Hippocampal formation (tissue), 2 donors: ENCODE measurements around the gene ALPL.
"Not testable (repeated sequence)": the region's sequence is repeated elsewhere in the genome, so short reads cannot be mapped to it uniquely, and the experiment has no call there.

Experiments used
- DNase-seq, 2 donors: peaks; one replicate each; lab custom pipeline; 2025; lab: John Stamatoyannopoulos, UW

ALPL gene

DNA sequence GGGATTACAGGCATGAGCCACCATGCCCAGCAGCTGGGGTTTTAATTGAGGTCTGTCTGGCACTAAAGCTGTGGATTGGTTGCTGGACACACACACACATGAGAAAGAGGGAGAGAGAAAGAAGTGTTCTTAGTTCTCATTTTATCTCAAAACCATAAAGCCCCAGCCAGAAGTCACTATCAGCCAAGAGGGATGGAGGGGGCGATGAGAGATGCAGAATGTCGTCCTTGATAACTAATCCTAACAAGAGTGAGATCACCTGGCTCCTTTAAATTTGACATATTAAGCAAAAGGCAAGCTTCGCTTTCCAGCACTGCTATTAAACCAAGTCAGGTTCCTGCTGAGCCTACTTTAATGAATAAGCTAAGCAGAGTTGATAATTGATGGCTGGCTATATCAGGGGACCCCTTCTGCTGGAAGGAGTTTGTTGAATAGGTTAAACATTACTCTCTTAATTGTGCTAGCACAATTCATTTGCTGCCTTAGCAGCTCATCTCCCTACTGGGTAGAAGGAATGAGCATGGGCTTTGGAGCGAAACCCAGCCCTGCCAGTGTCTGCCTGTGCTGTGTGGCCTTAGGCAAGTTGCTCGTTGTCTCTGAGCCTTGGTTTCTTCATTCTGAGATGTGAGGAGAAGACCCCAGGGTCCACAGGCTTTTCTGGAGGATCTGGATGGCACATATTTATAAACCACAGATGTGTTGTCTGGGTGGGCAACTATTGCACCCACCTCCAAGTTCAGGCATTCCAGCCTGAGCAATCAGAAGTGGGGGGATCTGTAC, 50.8 kb downstream of the ALPL start:
- DNase-seq, result no peak

DNA sequence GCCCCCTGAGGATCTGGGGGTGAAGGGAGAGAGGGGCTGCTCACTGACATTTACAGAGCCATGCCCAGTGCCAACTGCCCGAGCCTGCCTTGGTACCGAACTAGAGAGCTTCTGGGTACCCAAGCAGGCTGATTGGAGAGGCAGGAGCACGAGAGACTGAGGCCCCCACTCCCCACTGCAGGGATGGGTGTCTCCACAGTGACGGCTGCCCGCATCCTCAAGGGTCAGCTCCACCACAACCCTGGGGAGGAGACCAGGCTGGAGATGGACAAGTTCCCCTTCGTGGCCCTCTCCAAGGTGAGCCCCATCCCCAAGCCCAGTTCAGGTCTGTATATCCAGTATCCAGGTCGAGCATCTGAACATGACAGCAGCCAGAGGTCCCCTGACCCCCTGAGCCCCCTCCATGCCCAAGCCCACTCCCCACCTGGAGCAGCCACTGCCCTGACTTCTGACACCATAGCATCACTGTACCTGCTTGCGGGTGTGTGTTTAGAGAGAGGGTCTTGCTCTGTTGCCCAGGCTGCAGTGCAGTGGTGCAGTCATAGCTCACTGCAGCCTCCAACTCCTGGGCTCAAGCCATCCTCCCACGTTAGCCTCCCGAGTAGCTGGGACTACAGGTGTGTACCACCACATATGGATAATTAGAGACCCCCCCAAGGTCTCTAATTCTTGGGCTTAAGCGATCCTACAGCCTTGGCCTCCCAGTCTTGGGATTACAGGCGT, 51.9 kb downstream of the ALPL start:
- no peak for DNase-seq

DNA sequence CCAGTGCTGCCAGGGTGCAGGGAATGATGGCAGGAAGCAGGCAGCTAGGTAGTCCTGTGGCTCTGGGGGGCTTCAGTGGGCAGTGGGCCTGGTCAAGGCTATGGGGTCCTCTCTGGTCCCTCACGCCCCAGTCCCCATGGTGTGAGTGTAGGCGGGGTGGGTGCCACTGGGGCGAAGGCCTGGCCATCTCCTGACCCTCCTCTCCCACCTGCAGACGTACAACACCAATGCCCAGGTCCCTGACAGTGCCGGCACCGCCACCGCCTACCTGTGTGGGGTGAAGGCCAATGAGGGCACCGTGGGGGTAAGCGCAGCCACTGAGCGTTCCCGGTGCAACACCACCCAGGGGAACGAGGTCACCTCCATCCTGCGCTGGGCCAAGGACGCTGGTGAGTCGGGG, 53.7 kb downstream of the ALPL start:
- no peak for DNase-seq

DNA sequence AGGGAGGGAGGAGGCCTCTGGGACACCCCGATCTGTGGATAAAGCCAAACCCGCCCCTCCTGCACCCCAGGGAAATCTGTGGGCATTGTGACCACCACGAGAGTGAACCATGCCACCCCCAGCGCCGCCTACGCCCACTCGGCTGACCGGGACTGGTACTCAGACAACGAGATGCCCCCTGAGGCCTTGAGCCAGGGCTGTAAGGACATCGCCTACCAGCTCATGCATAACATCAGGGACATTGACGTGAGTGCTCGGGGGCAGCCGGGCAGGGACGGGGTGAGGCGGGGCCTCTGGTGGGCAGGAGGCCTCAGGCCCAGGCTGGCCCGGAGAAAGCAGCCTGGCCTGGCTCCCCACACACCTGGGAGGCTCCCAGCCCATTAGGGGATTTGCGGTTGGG, 54.7 kb downstream of the ALPL start:
- no peak for DNase-seq

DNA sequence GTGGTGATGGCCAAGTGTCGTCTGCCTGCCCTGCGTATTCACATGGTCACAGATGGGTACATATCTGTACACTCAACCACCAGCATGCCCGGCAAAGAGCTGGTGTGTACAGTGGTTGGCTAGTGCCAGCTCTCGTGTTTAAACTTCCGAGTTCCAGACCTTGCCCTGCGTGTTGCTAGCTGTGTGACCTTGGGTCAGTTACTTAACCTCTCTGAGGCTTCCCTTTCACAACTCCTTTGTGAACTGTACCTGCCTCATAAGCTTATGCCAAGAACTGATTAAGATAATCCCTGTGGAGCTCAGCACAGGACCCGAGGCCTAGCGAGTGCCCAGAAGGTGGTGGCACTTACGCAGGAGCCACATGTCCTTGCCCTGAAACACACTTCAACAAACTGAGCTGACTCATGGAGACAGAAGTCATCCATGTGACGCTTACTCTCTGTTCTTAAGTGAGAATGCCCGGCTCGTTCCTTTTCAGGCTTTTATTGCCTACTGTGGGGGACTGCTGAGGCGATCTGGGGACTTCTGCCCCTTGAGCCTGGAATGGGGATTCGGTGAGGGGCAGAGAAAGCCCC, 55.4 kb downstream of the ALPL start:
- DNase-seq, result no peak

DNA sequence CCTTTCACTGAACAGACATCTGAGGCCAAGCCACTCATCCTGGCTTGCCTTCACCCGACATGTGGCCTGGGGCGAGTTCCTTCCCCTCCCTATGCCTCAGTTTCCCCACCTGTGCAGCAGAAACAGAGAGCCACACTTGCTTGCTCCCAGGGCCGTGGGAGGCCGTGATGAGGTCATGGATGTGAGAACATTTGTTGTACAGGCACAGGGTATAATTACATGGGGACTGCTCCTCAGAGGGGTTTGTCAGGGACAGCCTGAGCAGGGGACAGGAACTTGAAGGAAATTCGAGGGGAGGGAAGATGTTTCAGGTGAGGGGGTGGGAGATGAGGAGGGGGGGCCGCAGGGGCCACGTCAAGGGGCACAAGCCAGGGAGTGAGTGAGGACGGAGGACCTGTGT, 56.1 kb downstream of the ALPL start:
- DNase-seq, result no peak

DNA sequence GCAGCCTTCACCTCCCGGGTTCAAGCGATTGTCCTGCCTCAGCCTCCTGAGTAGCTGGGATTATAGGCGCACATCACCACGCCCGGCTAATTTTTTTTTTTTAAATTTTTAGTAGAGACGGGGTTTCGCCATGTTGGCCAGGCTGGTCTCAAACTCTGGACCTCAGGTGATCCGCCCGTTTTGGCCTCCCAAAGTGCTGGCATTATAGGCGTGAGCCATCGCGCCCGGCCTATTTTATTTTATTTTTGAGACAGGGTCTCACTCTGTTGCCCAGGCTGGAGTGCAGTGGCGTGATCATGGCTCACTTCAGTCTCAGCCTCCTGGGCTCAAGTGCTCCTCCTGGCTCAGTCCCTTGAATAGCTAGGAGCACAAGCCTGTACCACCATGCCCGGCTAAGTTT, 57.1 kb downstream of the ALPL start:
- not testable (repeated sequence) for DNase-seq

DNA sequence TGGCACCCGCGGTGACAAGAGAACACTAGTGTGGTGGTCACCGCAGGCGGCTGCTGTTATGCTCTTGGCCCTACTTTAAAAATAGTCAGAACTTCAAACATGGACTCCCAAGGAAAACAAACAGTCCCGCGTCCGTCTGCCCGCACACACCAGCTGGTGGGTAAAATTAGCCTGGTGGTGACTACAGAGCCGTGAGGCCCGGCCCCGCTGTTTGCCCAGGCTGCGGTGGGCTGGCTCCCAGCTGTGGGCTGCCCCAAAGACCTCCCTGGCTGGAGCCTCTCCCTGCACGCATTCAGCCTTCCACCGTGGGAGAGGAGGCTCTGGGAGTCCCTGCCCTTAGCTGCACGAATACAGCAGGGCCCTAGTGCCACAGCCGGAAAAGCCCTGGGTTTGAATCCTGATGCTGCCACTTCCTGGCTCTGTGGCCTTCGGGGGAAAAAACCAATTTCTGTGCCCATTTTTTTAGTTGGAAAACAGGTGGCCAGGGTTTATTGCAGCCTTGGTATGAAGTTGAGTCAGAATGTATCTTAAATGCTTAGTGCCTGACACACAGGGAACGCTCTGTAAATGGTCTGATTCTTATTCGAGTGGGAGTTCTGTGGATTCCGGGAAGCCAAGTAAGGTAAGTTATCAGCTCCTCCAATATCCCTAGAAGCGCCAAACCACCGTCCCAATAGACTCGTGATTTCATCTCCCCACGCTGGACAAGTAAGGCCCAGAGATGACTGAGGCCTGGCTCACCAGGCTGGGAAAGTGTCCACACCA, 58.2 kb downstream of the ALPL start:
- DNase-seq, result no peak

DNA sequence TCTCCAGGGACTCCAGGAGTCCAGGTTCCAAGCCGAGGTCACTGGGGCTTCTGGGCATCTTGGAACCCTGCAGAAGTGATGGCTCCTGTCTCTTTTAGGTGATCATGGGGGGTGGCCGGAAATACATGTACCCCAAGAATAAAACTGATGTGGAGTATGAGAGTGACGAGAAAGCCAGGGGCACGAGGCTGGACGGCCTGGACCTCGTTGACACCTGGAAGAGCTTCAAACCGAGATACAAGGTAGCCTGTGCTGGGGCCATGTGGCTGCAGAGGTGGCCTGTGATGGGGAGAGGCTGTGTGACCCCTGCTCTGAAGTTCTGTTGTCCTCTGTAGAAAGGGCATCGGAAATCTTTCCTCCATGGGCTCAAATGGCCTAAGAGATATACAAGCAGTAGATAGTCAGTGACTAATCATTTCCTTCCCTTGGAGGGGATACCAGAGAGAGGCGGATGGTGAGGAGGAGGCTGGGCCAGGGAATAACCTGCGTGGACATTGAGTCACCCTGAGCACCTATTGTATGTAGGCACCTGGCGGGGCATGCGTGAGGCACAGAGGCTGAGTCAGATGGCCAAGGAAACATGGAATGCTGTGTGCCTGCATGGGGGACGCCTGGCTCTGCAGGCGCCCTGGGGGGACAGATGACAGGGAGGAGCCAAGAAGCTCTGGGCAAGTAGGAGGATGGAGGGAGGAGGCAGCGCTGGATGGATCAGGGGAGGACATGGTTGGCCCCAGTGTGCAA, 59.0 kb downstream of the ALPL start:
- DNase-seq, result no peak

DNA sequence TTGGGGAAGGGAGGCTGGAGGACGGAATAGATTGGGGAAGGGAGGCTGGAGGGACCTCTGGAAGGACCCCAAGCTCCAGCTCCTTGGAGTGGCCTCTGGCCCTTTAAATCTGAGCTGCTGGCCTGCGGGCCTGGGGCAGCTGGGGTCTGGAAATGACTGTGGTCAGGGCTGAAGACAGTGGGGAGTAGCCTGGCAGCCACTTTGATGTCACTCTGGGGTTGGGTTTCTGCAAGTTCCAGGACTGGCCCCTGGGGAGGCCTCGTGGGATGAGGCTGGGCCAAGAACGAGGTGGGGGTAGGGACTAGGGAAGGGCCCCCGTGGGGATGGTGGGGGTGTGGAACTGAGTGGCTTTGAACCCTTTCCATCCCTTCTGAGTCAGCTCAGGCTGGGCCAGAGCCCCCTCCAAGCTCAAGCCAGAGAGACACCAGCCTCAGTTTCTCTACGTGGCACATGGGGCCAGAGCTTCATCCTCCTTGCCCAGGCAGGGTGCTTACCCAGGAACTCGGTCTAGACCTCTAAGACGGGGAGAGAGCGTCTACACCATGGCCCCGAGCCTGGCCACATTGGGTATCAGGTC, 59.7 kb downstream of the ALPL start:
- no peak for DNase-seq

DNA sequence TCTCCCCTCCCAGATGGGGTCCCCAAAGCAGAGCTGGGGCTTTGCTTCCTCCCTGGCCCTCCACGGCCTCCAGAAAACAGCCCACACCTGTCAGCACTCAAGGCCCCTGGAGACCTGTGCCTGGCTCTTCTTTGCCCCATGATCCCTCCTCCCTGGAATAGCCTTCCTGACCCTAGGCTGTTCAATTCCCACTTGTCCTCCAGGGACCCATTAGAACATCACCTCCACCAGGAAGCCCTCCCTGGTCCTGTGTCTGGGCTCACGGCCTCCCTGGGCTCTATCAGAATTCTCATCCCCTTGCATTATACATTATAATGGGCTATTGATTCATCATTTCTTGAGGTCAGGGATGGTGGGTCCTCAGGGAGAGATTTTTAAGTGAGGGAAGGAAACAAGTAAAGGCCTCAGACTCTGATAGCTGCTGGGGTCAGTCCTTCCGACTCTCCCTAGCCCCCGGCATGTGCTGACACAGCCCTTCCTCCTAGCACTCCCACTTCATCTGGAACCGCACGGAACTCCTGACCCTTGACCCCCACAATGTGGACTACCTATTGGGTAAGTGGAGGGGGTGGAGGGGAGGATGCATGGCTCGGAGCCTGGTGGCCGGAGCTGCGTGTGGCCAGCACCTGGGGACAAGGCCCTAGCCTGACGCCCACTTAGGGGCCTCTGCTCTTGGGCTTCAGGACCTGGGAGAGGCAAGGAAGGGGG, 60.8 kb downstream of the ALPL start:
- no peak for DNase-seq

DNA sequence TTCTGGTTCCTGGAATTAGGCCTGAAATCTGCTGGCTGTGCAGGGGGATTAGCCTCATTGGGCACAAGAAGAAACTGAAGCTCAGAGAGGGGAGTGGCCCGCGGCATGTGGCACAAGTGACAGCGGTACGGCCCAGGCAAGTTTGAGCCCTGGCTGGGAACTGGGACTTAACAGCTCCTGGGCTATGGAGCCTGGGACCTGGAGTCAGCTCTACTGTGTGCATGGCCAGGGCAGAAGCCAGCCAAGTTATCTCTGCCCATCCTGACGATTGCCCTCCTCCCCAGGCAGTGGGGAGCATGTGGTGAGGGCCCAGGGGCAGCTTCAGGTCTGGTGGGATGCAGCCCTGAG, 61.3 kb downstream of the ALPL start:
- no peak for DNase-seq

DNA sequence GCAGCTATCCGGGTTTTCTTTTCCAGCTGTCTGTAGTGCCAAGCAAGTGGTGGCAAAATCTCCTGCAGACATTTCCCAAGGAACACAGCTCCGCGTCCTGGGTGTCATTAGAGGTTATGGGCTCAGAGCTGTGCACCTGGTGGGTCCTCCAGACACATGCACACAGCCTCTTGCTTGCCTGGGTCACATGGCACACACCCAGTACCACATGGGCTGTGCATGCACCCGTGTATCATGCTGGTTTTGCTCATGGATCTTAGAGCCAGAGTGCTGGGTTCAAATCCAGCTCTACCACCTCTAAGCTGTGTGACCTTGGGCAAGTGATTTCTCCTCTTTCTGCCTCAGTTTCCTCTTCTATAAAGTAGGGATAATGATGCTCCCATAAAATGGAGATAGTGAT, 61.7 kb downstream of the ALPL start:
- no peak for DNase-seq

DNA sequence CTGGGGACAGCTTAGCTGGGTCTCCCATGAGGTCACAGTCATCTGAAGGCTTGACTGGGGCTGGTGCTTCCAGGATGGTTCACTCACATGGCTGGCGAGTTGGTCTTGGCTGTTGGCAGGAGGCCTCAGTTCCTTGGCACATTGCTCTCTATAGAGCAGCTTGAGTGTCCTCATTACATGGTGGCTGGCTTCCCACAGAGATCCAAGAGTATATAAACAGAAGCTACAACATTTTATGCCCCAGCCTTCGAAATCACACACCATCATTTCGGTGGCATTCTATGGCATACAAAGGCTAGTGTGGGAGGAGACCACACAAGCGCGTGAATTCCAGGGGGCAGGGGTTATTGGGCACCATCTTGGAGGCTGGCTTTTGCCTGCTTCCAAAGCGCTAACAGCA, 63.0 kb downstream of the ALPL start:
- no peak for DNase-seq

DNA sequence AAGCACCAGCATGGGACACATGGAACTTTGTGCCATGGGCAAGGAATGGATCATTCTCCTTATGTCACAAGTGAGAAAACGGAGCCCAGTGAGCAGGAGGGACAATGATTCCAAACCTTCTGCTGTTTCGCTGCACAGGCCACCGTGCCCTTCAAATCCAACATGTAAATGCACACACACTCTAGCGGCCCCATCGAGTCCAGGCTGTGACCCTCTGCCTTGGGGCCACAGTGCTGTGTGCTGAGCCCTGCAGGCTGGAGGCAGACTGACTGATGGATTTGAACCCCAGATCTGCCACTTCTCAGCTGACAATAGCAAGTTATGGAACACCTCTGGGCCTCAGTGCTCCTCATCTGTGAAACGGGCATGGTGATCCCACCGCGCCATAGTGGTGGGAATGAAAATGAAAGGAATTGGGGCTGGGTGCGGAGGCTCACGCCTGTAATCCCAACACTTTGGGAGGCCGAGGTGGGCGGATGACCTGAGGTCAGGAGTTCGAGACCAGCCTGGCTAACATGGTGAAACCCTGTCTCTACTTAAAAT, 63.6 kb downstream of the ALPL start:
- DNase-seq, result no peak

DNA sequence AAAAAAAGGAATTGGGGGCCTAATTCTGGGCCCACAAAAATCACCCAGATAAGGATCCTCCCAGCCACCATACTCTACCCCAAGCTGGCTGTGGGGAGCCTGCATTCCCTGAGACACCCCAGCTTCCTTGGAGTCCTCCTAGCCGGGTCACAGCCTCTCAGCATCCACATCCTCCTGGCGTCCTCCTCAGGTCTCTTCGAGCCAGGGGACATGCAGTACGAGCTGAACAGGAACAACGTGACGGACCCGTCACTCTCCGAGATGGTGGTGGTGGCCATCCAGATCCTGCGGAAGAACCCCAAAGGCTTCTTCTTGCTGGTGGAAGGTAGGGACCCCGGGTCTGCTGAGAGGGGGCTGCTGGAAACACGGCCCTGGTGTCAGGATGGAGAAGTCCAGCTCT, 64.3 kb downstream of the ALPL start:
- no peak for DNase-seq

DNA sequence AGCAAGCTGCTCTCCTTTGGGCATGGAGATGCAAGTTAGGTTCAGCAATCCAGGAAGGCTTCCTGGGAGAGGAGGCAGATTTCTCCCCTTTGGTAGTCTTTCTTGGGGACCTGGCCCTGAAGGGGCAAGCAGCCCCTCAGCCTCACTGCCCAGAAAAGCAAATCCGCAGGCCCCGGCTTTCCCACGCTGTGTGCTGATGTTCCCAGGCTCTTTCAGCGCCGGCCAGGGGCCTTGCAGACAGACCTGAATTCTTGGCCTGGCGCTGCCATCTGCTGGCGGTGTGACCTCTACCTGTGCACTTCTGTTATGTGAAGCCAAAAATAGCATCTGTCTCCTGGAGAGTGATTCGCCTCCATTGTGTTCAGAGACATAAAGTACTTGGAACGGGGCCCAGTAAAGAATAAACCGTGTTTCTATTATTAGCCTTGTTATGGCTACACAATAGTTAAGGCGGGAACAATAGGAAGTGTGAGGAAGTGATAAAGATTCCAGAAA, 64.8 kb downstream of the ALPL start:
- DNase-seq, result no peak

DNA sequence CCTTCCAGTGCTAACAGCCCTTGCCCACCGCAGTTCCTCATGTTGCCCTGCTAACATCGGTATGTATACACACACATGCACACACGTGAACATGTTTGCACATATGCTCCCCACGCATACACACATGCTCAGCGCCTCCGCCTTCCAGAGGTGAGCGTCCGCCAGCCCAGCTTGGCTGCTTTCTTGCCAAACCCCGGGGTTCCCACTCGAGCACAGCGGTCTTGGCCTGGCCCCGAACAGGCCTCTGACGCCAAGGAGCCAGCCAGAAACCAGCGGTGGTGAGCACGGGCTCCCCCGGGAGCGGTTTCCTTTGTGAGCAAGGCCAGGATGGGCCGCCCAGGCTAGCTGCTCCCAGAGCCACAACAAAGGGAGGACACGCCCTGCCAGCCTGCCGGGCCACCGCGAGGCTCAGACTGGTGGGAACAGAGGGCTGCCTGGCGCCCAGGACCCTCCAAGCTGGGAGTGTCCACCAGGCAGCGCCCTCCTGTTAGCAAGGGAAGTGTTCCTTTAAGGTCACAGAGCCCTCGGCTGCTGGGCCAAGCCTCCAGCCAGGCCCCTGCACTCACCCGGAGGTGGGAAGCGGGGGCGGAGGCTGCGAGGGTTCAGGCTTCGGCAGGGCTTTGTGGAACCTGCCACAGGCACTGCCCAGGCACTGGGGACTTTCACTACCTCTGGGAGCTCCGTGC, 65.4 kb downstream of the ALPL start:
- no peak for DNase-seq

DNA sequence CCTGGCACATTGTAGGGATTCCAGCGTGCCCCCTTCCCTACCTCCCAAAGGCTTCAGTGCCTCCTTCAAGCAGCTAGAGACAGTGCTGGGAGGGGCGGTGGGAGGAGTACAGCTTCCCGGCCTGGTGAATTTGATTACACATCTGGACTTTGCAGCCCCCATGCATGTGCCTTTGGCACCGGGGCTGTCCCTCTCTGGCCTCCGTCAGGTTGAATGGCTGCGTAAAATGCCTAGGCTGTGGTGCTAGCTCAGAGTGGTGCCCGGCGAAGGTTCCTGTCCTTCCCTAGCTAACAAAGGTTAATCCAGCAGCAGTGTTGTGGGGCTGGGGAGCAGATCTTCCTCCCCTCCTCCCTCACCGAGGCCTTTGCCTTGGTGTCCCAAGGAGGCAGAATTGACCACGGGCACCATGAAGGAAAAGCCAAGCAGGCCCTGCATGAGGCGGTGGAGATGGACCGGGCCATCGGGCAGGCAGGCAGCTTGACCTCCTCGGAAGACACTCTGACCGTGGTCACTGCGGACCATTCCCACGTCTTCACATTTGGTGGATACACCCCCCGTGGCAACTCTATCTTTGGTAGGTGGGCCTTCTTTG, 66.2 kb downstream of the ALPL start:
- DNase-seq, result no peak
